Measurements from ENCODE around the gene PEX5L.
"Not testable (repeated sequence)": the region's sequence is repeated elsewhere in the genome, so short reads cannot be mapped to it uniquely, and the experiment has no call there.

PEX5L gene

GRCh38 chr3:180036671-180037455, at the start of gene PEX5L:
Gene PEX5L, minus strand, starts transcription at chr3:180036937. Its CDS starts 338 bp downstream, at chr3:180036599.
- DNase-seq = peak; percentile 75

DNA sequence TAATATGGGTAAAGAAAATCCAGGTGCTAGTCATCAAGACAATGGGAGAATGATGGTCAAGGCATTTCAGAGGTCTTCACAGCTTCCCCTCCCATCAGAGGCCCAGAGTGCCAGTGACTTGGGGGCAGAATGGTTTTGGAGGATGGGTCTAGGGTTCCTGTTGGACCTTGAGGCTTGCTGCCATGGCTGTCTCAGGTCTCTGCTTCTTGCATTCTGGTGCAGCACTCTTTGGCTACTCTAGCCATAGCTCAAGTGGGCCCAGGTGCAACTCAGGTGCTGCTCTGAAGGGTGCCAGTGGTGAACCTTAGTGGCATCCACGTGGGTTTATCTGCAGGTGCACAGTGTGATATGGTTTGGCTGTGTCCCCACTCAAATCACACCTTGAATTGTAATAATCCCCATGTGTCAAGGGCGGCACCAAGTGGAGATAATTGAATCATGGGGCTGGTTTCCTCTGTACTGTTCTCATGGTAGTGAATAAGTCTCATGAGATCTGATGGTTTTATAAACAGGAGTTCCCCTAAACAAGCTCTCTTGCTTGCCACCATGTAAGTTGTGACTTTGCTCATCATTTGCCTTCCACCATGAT, 48.5 kb upstream of the PEX5L start:
- DNase-seq = no peak

GRCh38 chr3:180082699-180083098, 46.0 kb upstream of the PEX5L start:
- no peak for DNase-seq

- DNase-seq = no peak
Measured at GRCh38 chr3:180078592-180078991, 41.9 kb upstream of the PEX5L start.

- DNase-seq = no peak
Measured at GRCh38 chr3:180073561-180073960, 36.8 kb upstream of the PEX5L start.

GRCh38 chr3:180072786-180073185, 36.0 kb upstream of the PEX5L start:
- no peak for DNase-seq

DNA sequence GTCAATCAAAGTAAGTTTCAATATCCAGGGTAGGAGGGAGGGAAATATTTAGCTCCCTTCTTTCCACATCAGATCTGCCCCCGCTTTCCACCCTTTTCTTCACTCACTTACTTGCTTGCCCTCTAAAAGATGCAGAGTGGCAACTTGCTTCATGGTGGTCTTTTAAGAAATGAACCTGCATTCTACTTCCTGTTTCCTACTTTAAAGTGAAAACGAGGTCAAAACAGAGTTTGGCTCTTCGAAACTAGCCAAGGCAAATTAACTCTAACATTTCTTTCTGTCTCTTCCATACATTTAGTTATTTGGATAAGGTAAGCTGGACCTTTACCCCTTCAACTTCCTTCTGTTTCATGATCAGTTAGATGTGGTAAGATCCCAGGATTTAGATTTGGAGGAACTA, 34.2 kb upstream of the PEX5L start:
- DNase-seq = no peak

DNA sequence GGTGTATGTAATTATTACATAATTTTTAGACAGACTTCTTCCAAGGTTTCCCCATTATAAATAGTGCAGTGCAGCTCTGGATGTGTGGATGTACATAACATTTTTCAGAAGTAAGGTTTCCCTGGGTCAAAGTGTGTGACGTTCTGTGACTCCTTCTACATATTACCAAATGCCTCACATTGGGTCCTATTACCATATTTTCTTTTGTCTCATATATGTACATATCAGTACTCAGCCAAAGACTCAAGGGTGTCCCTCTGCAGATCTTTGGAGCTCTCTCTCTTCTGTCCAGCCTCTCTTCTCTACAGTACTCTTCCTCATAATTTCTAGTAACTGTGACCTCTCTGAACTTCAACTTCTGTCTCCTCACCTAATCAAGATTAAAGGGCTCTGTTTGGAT, 31.3 kb upstream of the PEX5L start:
- DNase-seq = no peak

DNA sequence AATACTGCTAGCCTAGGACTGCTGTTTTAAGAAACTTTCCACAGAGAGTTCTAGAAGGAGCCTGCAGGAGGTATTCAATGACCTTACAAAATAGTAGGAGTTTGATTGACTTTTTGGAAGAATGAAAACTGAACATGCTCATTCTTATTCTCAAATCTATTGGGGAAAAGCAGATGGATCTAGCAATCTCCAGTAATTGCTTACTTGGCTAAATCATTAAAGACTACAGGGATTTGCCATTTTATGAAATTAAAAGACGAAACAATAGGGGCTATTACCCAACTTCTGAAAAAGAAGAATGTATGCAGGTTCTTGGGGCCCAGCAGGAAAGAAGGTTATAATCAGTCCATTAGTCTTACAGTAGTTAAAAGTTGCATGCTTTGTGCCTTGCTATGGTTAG, 29.9 kb upstream of the PEX5L start:
- no peak for DNase-seq

- DNase-seq = no peak
Measured at GRCh38 chr3:180063783-180064182, 27.0 kb upstream of the PEX5L start.

GRCh38 chr3:180062771-180063170, 26.0 kb upstream of the PEX5L start:
- no peak for DNase-seq

DNA sequence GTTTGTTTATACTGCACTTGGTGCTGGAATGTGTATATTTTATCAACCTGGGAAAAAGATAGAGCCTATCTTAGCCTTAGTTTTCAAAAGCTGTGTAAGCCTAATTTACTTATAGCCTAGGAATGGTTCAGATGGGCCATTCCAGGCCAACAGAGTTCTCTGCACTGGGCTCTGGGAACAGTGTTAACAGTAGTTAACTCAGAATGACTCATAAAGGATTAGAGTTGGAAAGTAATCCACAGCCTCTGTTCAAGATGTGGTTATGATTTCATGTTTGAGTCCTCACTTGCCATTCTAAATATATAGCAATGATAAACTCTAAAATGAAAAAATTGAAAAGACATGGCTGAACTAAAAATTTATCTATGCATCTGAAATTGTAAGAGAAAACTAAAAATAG, 22.6 kb upstream of the PEX5L start:
- no peak for DNase-seq

DNA sequence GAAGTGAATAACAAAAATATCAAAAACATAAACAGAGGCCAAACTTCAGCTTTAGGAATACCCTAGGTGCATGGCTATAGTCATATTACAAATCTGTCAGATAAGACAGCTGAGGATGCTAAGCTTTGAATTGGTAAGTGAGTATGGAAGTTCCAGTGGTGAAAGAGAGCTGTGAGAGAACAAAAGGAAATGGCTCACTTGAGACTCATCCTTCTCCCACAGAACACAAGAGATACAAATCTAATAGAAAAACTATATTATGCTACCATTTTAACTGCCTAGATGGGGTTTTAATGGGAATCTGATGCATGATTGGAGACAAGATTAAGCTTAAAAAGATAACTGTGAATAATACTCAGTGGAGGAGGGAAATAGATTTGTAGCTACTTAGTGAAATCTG, 21.5 kb upstream of the PEX5L start:
- DNase-seq = no peak

DNA sequence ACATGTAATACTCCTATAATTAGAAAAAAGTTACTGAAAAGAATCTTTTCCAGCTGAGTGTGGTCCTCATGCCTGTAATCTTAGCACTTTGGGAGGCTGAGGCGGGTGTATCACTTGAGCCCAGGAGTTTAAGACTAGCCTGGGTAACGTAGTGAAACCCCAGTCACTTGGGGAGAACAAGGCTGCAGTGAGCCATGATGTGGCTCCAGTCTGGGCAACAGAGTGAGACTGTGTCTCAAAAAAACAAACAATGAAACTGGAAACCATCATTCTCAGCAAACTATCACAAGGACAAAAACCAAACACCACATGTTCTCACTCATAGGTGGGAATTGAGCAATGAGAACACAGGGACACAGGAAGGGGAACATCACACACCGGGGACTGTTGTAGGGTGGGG, 18.9 kb upstream of the PEX5L start:
- not testable (repeated sequence) for DNase-seq

- DNase-seq = no peak
Measured at GRCh38 chr3:180049391-180049790, 12.7 kb upstream of the PEX5L start.

GRCh38 chr3:180048840-180049239, 12.1 kb upstream of the PEX5L start:
- no peak for DNase-seq

GRCh38 chr3:180048103-180048502, 11.4 kb upstream of the PEX5L start:
- DNase-seq = no peak

GRCh38 chr3:180040966-180041365, 4.2 kb upstream of the PEX5L start:
- DNase-seq = no peak

DNA sequence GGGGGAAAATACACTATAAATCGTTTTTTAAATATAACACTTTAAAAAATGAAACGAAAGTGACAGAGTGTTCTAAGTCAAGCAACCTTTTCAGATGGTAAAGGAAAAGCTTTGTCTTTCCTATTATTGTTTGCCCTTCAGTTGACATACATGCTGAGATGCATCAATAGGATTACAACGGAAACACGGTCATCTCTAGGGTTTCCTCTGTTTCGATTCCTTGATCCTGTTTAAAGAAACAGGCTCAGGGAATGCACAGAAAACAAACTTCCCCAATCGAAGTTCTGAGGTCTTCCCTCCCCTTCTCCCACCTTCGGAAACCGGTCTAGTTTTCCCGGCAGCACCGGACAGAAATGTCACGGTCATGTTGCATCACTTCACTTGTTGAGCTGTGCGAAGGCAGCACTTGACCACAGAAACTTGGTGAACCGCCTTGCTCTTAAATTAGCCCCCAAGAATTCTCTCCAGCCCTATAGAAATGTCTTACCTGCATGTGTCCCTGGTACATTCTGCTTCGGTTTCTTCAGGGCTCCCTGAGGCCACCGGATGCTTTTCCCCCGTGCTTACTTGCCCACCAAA, 556 bp downstream of the PEX5L start:
- no peak for DNase-seq

DNA sequence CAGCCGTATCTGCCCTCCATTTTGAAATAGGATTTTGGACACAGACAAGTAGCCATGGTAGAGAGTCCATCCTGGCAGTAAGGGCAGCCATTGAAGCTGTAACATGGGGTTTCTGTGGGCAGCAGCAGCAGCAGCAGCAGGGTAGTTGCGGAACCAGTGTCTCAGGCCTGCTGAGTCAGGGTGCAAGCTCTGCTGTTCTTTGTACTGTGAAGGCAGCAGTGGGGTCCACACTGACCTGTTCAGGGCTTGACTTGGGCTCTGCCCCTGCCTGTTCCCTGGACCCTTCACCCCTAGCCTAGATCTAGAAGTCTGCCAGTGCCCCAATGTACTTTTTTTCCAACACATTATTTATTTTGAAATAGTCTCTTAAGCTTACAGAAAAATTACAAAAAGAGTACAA, 9.7 kb downstream of the PEX5L start:
- no peak for DNase-seq

DNA sequence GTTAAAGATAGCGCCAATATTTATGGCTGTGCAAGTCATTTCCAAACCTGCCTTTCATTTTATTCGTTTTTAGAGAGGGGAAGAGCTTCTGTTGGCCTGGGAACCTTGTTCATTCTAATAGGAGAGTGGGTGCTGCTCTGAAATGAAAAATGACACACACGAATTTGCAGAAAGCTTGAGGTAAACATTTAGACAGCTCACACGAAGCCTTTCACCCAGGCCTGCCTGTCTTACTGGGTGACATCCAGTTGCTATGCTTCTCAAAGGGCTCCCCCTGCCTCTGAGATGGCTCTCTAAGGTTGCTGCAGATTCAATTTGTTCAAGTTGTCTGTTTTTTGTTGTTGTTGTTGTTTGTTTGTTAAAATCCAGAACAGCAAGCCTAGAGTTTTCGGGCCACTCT, 18.2 kb downstream of the PEX5L start:
- no peak for DNase-seq

DNA sequence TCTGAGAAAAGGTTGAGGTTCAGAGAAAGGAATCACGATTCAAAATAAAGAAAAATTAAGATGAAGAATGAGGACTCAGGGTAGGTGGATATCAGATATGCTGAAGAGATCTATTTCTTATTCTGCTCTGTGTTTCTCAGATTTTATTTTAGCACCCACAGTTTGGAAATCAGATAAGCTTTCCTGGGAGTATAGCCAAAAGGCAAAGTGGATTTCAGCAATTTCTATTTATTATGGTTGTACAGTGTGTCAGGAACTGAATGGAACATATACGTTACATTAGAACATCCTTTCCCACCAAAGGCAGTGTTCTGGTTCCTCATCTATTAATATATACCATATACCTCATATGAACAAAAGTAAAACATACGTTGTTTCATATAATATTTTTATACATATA, 18.9 kb downstream of the PEX5L start:
- DNase-seq = no peak

GRCh38 chr3:180011927-180012326, 24.8 kb downstream of the PEX5L start:
- no peak for DNase-seq

DNA sequence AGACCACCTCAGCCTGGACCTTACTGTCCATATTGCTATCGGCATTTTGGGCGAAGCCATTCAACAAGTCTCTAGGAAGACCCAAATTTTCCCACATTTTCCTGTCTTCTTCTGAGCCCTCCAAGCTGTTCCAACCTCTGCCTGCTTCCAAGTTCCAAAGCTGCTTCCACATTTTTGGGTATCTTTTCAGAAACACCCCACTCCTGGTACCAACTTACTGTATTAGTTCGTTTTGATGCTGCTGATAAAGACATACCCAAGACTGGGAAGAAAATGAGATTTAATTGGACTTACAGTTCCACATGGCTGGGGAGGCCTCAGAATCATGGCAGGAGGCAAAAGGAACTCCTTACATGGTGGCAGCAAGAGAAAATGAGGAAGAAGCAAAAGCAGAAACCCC, 28.4 kb downstream of the PEX5L start:
- DNase-seq = not testable (repeated sequence)

GRCh38 chr3:180004542-180004941, 32.2 kb downstream of the PEX5L start:
- no peak for DNase-seq

All from activated CD8-positive, alpha-beta memory T cell treated with anti-CD3 and anti-CD28 coated beads, Interleukin-2, amount 50 U/mL, for 48 hours (primary cell).